ENCODE results near the gene ZNF816.
A peak's percentile ranks its signal among the peaks of the same experiment; 100 is the strongest.

ZNF816 gene

GRCh38 chr19:52963247-52963618, 552 bp upstream of the ZNF816 start:
- TF ChIP-seq GABPA (IDR thresholded peaks at IDR 0.05; ENCODE audit: low read depth) (no peak), CTCF (IDR thresholded peaks at IDR 0.05; ENCODE audit: insufficient read depth, low read length) (no peak), REST (IDR thresholded peaks at IDR 0.05; ENCODE audit: insufficient replicate concordance, low read depth) (no peak), SPI1 (IDR thresholded peaks at IDR 0.05; ENCODE audit: borderline replicate concordance, low read depth) (no peak), POLR2AphosphoS5 (IDR thresholded peaks at IDR 0.05; ENCODE audit: low read depth) (no peak)
- no peaks in the 10 kb centered on the region for H3K27me3 ChIP-seq (ENCODE audit: insufficient read depth, poor library complexity, severe bottlenecking)
- H3K27ac ChIP-seq (replicated peaks): no peak overlapping the region; the same call in 1 of the 2 replicates
- no peak for DNase-seq (ENCODE audit: low read depth in 1 of 2, low spot score in 1 of 2)
- H3K4me3 ChIP-seq (replicated peaks; ENCODE audit: insufficient read depth, low read length): peak overlapping the region; percentile 60

GRCh38 chr19:52961981-52962380, 700 bp downstream of the ZNF816 start:
- TF ChIP-seq CTCF (IDR thresholded peaks at IDR 0.05; ENCODE audit: insufficient read depth, low read length) (no peak), SPI1 (IDR thresholded peaks at IDR 0.05; ENCODE audit: borderline replicate concordance, low read depth) (no peak), POLR2AphosphoS5 (IDR thresholded peaks at IDR 0.05; ENCODE audit: low read depth) (no peak), REST (IDR thresholded peaks at IDR 0.05; ENCODE audit: insufficient replicate concordance, low read depth) (no peak), GABPA (IDR thresholded peaks at IDR 0.05; ENCODE audit: low read depth) (no peak)
- no peaks in the 10 kb centered on the region for H3K27me3 ChIP-seq (ENCODE audit: insufficient read depth, poor library complexity, severe bottlenecking)
- peak overlapping the region; percentile 60 for H3K4me3 ChIP-seq (replicated peaks; ENCODE audit: insufficient read depth, low read length)
- peak overlapping the region; percentile 79 for H3K27ac ChIP-seq (replicated peaks)
- no peak for DNase-seq (ENCODE audit: low read depth in 1 of 2, low spot score in 1 of 2)

- TF ChIP-seq CTCF (IDR thresholded peaks at IDR 0.05; ENCODE audit: insufficient read depth, low read length) (no peak), REST (IDR thresholded peaks at IDR 0.05; ENCODE audit: insufficient replicate concordance, low read depth) (no peak), GABPA (IDR thresholded peaks at IDR 0.05; ENCODE audit: low read depth) (no peak), POLR2AphosphoS5 (IDR thresholded peaks at IDR 0.05; ENCODE audit: low read depth) (no peak), SPI1 (IDR thresholded peaks at IDR 0.05; ENCODE audit: borderline replicate concordance, low read depth) (no peak)
- DNase-seq (ENCODE audit: low read depth in 1 of 2, low spot score in 1 of 2): no peak
These were observed 2.9 kb downstream of the ZNF816 start for GRCh38 chr19:52959613-52960295.

More at GRCh38 chr19:52959613-52960295, 2.9 kb downstream of the ZNF816 start:
- no peaks in the 10 kb centered on the region for H3K27me3 ChIP-seq (ENCODE audit: insufficient read depth, poor library complexity, severe bottlenecking)
- no peak overlapping the region for H3K27ac ChIP-seq (replicated peaks)
- H3K4me3 ChIP-seq (replicated peaks; ENCODE audit: insufficient read depth, low read length): no peak overlapping the region
